ENCODE results near the gene PCBP3.

Gene PCBP3

DNA sequence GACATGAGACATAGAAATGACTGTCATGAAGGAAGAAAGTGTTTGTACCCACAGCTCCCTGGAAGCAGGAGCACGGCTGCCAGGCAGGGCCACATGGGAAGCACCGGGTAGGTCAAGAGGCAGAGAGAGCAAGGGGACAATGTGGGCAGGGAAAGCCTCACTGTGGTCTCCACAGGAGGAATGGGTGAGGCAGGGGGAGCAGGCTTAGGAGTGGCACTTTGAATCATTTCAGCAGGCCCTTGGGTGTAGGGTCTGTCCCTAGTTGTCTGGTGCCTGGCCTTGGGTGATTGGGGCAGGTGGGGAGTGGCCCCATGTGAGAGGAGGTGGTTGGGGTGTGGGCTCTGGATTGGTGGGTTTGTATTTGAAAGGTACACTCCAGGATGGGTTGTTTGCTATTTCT, 83.9 kb downstream of the PCBP3 start:
- no peak overlapping the region for H3K27ac ChIP-seq
- TF ChIP-seq, protein P1, sequence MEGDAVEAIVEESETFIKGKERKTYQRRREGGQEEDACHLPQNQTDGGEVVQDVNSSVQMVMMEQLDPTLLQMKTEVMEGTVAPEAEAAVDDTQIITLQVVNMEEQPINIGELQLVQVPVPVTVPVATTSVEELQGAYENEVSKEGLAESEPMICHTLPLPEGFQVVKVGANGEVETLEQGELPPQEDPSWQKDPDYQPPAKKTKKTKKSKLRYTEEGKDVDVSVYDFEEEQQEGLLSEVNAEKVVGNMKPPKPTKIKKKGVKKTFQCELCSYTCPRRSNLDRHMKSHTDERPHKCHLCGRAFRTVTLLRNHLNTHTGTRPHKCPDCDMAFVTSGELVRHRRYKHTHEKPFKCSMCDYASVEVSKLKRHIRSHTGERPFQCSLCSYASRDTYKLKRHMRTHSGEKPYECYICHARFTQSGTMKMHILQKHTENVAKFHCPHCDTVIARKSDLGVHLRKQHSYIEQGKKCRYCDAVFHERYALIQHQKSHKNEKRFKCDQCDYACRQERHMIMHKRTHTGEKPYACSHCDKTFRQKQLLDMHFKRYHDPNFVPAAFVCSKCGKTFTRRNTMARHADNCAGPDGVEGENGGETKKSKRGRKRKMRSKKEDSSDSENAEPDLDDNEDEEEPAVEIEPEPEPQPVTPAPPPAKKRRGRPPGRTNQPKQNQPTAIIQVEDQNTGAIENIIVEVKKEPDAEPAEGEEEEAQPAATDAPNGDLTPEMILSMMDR (conservative IDR thresholded peaks at IDR 0.05), result no peak
- no peak for TF ChIP-seq ZFX (IDR thresholded peaks at IDR 0.05)

DNA sequence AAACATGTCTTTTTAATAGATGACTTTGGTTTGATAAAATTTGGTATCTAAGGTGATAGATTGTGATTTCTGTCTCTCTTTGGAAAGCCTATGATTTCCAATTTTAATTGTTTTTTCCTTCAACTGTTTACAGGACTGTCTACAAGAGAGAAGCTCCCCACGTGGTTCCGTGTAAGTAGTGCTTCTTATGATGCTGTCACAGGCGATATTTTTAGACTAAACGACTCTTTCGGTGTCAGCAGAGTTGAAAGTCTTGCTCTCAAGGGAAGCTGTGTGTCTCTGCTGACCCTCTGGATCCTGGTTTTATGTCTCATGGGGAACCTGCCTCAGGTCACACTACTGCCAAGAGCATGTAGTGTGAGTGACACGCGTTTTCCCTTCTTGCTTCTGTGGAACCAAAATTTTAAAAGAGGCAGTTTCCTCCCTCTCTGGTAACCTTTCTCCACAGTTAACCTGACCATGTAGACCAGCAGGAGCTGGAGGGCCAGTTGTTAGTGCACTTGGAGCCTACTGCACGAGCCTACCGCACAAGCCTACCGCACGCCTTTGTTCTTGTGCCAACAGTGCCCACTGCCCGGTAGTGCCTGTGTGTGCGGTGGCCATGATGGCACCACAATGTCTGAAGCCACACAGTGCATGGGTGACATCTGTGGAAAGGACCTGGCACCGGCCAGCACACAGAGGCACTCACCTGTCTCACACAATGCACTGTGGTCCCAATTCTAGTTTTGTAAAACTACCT, 91.9 kb downstream of the PCBP3 start:
- no peak for TF ChIP-seq ZFX (IDR thresholded peaks at IDR 0.05)
- TF ChIP-seq, protein P1 (conservative IDR thresholded peaks at IDR 0.05), result no peak
- H3K27ac ChIP-seq, result no peak overlapping the region

DNA sequence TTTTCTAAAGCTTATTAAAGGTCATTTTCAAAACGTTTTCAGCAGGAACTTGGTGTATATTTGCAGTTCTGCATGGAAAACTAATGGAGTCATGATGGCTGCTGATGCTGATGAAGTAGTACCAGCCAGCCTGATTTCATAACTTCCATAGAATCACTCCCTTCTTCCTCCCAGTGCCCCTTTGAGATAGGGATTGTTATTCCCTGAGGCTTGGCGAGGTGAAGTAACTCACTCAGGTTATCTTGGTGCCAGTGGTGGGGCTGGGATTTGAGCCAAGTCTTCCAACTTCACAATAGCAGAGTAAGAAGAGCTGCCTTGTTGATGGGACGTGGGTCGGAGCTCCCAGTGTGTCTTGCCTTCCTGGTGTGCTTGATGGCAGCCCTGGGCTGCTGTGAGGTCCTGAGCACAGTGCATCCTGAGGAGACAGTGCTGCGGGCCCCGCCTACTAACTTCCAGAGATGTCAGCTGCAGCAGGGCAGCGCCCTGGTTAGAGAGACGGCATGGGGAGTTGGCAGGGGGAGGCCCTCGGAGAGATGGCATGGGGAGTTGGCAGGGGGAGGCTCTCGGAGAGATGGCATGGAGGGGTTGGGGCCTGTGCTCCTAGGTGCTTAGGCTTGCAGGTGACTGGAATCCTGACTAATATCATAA, 92.6 kb downstream of the PCBP3 start:
- TF ChIP-seq, protein P1 (conservative IDR thresholded peaks at IDR 0.05), result no peak
- H3K27ac ChIP-seq, result no peak overlapping the region

DNA sequence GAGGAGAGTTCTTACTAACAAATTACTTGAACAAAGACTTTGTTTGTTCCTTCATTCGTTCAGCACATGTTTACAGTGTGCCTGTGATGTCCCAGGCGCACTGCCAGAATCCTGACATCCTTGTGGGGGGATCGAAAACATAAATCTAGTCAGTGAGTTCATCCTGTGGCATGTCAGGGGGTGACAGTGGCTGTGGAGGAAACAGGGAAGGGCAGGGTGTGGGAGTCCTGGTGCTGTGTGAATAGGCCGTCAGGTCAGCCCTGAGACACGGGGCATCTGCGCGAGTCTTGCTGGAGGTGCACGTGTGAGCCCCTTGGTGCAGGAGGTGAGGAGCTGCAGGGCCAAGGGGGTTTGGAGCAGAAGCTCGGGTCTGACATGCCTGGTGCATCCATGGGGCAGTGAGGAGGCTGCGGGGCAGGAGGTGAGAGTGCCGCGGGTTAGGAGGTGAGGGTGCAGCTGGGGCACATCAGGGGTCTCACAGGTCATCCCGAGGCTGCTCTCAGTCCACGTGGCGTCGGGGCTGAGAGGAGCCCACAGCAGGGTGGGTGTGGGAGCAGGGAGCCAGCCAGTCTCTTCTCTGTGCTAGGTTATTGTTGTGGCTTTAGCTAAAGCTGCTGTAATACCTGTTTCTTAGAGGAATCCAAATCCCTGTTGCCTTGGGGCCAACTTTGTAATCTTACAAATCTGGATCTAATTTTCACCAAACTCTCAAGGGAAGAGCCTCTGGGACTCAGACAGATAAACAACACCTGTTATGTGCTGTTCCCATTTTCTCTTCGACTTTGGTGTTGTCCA, 93.4 kb downstream of the PCBP3 start:
- TF ChIP-seq, protein P1 (conservative IDR thresholded peaks at IDR 0.05), result no peak
- no peak for TF ChIP-seq ZFX (IDR thresholded peaks at IDR 0.05)
- H3K27ac ChIP-seq, result no peak overlapping the region

DNA sequence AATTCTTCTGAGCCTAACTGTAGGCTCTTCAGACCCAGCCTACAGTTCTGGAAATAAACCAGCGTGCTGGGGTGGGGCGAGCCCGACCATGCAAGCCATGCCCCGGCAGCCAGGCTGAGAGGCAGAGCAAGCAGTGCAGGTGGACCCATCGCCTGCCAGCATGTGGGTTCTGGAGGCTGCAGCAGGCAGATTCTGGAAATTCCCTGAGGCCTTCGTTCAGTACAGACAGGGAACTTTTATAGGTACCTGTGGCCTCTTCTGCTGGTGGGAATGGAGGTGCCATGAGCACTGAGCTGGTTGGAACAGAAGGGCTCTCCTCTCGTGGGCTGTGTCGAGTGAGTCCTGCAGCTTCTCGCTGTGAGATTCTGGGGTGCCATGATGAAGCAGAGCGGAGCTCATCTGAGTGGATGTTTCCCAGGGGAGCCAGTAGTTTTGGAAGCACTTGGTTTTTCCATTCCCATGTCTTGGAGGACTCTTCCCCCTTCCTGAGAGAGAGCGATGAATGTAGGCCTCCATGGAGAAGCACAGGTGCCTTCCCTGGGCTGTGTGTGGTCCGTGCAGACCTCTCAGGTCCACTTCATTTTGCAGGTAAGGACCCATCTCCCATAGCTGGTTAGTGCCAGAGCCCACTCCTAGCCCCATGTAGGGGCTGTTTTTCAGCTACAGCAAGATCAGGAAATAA, 94.1 kb downstream of the PCBP3 start:
- H3K27ac ChIP-seq, result no peak overlapping the region
- TF ChIP-seq, protein P1 (conservative IDR thresholded peaks at IDR 0.05), result no peak
- no peak for TF ChIP-seq ZFX (IDR thresholded peaks at IDR 0.05)

DNA sequence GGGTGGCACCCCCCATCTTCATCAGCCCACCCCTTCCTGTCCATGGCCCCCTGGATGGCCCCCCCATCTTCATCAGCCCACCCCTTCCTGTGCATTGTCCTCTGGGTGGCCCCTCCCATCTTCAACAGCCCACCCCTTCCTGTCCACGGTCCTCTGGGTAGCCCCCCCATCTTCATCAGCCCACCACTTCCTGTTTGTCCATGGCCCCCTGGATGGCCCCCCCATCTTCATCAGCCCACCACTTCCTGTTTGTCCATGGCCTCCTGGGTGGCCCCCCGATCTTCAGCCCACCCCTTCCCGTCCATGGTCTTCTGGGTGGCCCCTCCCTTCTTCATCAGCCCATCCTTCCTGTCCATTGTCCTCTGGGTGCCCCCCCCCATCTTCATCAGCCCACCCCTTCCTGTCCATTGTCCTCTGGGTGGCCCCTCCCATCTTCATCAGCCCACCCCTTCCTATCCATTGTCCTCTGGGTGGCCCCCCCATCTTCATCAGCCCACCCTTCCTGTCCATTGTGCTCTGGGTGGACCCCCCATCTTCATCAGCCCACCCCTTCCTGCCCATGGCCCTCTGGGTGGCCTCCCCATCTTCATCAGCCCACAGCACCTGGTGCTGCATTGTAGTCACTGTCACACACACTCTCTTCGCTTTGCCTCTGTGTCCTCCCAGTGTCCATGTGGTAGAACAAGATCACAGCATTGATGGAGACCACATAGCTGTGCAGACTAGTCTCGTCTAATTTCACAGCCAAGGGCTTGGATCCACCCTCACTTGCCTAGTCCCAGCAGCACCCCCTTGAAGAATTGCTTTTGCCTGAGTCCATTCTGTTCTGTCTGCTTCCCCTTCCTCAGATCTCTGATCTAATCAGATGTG, 95.9 kb downstream of the PCBP3 start:
- TF ChIP-seq ZFX (IDR thresholded peaks at IDR 0.05), result no peak
- TF ChIP-seq, protein P1 (conservative IDR thresholded peaks at IDR 0.05), result no peak
- no peak overlapping the region for H3K27ac ChIP-seq

Data from C4-2B (cell line).